GM12864 (cell line): ENCODE measurements around the gene VAV3.

Experiments
- DNase-seq: peaks from one replicate; pipeline ENCODE4 v3.0.0-alpha.2; 2011; ENCODE audit warnings: low read depth
- H3K4me3 ChIP-seq: 2 replicates; pipeline ENCODE4 v1.5.1; 2011; ENCODE audit warnings: mild to moderate bottlenecking, low read depth, low read length, control low read depth
- TF ChIP-seq, protein P1 (sequence below): IDR thresholded peaks from 2 replicates; pipeline ENCODE4 v1.5.1; 2011; ENCODE audit warnings: low read depth, mild to moderate bottlenecking, moderate library complexity, low read length, control low read depth, inconsistent platforms; ENCODE audit errors: missing control alignments

Gene VAV3

DNA sequence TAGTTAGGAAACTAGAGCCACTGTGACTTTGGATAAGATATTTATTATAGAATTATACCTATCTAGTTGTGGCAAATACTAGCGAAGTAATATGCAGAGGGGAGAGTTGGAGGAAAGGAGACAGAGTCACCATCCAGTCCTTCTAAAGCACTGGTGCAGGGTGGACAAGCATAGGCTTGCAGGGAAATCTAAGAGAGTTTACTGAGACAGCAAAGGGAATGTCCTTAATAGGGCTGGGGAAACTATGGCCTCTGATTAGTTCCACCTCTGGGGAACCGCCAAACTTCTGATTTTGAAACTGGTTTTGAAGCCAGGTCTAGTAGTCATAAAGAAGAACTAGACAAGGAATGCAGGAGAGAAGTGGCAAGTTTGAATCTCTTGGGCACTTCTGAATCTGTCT lies 407.9 kb downstream of the VAV3 start:
- TF ChIP-seq, protein P1, sequence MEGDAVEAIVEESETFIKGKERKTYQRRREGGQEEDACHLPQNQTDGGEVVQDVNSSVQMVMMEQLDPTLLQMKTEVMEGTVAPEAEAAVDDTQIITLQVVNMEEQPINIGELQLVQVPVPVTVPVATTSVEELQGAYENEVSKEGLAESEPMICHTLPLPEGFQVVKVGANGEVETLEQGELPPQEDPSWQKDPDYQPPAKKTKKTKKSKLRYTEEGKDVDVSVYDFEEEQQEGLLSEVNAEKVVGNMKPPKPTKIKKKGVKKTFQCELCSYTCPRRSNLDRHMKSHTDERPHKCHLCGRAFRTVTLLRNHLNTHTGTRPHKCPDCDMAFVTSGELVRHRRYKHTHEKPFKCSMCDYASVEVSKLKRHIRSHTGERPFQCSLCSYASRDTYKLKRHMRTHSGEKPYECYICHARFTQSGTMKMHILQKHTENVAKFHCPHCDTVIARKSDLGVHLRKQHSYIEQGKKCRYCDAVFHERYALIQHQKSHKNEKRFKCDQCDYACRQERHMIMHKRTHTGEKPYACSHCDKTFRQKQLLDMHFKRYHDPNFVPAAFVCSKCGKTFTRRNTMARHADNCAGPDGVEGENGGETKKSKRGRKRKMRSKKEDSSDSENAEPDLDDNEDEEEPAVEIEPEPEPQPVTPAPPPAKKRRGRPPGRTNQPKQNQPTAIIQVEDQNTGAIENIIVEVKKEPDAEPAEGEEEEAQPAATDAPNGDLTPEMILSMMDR: no peak
- no peak for DNase-seq
- no peak overlapping the region for H3K4me3 ChIP-seq

DNA sequence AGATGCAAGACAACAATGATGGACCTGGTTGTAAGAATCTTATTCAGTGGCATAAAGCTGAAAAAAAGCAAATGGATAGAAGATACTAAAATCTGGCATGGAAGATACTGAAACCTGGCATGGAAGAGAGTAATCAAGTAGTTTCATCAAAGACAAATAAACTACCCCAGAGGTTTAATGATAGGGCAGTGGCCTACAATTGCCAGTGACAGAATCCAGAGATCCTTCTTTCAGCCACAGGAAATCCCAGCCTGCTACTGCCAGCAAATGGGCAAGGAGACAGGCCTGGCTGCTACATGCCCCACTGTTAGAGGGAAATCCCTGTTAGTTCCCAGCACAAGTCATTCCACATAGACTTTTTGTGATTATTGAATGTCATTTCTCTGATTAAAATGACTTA lies 409.4 kb downstream of the VAV3 start:
- no peak overlapping the region for H3K4me3 ChIP-seq
- TF ChIP-seq, protein P1: no peak
- no peak for DNase-seq

DNA sequence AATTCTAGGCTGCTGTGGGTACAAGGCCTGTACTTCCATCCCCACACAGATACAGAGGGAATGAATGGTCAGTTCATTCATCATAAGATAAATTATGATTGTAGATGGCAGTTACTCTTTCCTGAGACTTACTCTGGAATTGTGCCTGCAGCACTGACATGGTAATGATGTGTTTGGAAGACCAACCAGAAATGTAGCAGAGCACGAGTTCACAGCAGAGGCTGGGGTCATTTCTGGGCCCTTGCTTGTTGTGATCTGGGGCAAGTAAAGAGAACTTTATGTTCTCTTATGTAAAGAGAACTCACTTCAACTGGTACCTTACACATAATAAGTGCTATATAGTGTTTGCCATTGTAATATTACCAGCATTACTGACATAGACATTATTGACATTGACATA lies 412.2 kb downstream of the VAV3 start:
- TF ChIP-seq, protein P1: no peak
- DNase-seq: no peak
- H3K4me3 ChIP-seq: no peak overlapping the region

DNA sequence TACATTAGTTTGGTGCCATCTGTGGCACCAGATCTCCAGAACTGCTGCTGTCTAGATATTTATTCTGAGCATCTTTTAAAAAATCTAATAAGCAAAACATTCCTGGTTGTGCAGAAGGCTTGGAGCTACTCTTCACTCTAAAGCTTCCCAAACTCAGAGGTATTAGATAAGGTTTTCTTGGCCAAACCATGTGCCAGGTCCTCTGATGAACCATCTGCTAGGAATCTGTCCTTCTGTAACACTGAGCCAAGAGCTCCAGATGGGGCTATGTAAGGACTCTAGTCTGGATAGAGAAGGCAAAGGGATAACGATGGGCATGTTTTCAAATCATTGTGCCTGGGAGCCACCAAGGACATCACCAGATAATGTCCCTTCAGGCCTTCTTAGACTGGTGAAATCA lies 413.5 kb downstream of the VAV3 start:
- no peak overlapping the region for H3K4me3 ChIP-seq
- no peak for DNase-seq
- TF ChIP-seq, protein P1: no peak

DNA sequence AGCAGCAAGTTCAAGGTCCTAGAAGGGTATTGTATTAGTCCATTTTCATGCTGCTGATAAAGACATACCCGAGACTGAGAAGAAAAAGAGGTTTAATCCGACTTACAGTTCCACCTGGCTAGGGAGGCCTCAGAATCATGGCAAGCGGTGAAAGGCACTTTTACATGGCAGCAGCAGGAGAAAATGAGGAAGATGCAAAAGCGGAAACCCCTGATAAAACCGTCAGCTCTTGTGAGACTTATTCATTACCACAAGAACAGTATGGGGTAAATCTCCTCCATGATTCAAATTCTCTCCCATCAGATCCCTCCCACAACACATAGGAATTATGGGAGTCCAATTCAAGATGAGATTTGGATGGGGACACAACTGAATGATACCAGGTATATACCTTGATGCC lies 414.6 kb downstream of the VAV3 start:
- no peak for DNase-seq
- TF ChIP-seq, protein P1: no peak
- H3K4me3 ChIP-seq: no peak overlapping the region

DNA sequence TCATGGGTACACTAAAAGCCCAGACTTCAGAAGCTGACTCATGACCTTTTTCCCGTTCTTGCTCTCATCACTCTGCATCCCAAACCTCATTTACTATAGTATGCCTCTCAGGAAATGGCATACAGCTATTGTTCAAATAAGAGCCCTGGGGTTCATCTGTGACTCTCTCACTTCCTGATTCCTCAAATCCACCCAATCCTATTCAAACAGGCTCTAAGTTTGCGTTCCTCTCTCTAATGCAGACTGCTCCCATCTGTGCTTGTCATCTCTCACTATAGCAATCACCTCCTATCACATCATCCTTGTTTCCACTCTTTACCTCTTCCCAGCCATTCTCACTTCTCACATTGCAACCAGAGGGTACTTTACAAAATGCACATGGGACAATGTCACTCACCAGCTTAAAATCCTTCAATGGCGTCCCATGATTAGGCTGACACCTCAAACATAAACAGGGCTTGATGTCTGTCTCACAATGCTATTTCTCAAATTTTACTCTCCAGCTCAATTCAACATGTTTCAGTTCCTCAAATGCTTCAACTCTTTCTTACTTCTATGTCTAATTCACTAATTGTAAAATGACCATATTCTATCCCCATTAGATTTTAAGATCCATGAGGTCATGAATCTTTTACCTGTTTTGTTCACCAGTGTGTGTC lies 415.7 kb downstream of the VAV3 start:
- no peak for DNase-seq
- TF ChIP-seq, protein P1: no peak
- H3K4me3 ChIP-seq: no peak overlapping the region

DNA sequence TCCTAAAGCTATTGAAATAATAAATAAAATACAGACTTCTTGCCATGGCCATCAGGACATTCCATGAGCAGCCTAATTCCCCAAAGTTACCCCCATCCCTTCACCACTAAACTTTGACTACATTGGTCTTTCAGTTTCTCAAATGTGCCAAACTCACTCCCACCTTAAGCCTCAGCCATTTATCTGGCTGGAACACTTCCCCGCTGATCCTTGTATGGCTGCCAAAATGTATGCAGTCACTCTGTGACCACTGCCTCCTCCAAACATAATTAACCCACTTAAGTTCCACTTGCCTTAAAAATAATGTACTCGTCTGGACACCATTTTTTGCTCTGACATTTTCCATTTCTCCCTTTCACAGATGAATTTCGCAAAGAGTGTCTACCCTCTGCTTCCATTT lies 416.7 kb downstream of the VAV3 start:
- no peak overlapping the region for H3K4me3 ChIP-seq
- TF ChIP-seq, protein P1: no peak
- DNase-seq: no peak
